H9 (cell line): ENCODE results near the gene RMND5B. TPM values are rescaled to one million over a fixed set of nuclear protein-coding genes. Genes with fewer than 3 reads are reported as not detected.

ENCODE experiments used
- DNase-seq: peaks from one replicate; pipeline ENCODE4 v3.0.0-alpha.2; 2017
- H2AFZ ChIP-seq: one replicate; pipeline ENCODE4 v1.6.1; 2013; ENCODE audit warnings: mild to moderate bottlenecking, low read length, control low read depth, moderate library complexity
- H2AK5ac ChIP-seq: 2 replicates; pipeline ENCODE4 v1.6.1; 2013; ENCODE audit warnings: low read length, control low read depth, mixed read lengths; ENCODE audit not compliant: insufficient read length
- H2BK120ac ChIP-seq: one replicate; pipeline ENCODE4 v1.6.1; 2013; ENCODE audit warnings: low read depth, mild to moderate bottlenecking, low read length, control low read depth, inconsistent platforms; ENCODE audit not compliant: poor library complexity, severe bottlenecking
- H2BK12ac ChIP-seq: 2 replicates; pipeline ENCODE4 v1.6.1; 2013; ENCODE audit warnings: low read length, control low read depth, mixed read lengths, low read depth; ENCODE audit not compliant: insufficient read length
- H2BK15ac ChIP-seq: 2 replicates; pipeline ENCODE4 v1.6.1; 2013; ENCODE audit warnings: low read depth, low read length, control low read depth
- H2BK20ac ChIP-seq: one replicate; pipeline ENCODE4 v1.6.1; 2013; ENCODE audit warnings: low read depth, mild to moderate bottlenecking, low read length, control low read depth, inconsistent platforms; ENCODE audit not compliant: poor library complexity, severe bottlenecking
- H2BK5ac ChIP-seq: 2 replicates; pipeline ENCODE4 v1.6.1; 2013; ENCODE audit warnings: low read length, control low read depth, mixed read lengths; ENCODE audit not compliant: insufficient read length
- H3K14ac ChIP-seq: 2 replicates; pipeline ENCODE4 v1.6.1; 2013; ENCODE audit warnings: low read length, control low read depth; ENCODE audit not compliant: insufficient read depth
- H3K18ac ChIP-seq: 2 replicates; pipeline ENCODE4 v1.6.1; 2013; ENCODE audit warnings: low read depth, mild to moderate bottlenecking, mixed read lengths, low read length, control low read depth; ENCODE audit not compliant: insufficient read length
- H3K23ac ChIP-seq: 2 replicates; pipeline ENCODE4 v1.6.1; 2013; ENCODE audit warnings: low read length, control low read depth, mixed read lengths, low read depth; ENCODE audit not compliant: insufficient read length
- H3K23me2 ChIP-seq: 2 replicates; pipeline ENCODE4 v1.6.1; 2013; ENCODE audit warnings: low read depth, mild to moderate bottlenecking, mixed read lengths, low read length, control low read depth; ENCODE audit not compliant: insufficient read length, poor library complexity, severe bottlenecking
- H3K27ac ChIP-seq: 2 replicates; pipeline ENCODE4 v1.5.1; 2013; ENCODE audit warnings: low read length, control low read depth, mixed read lengths, low read depth; ENCODE audit not compliant: insufficient read length
- H3K27me3 ChIP-seq: 2 replicates; pipeline ENCODE4 v1.6.1; 2013; ENCODE audit warnings: low read length, control low read depth, inconsistent platforms; ENCODE audit not compliant: insufficient read depth
- H3K4ac ChIP-seq: 2 replicates; pipeline ENCODE4 v1.6.1; 2013; ENCODE audit warnings: low read depth, mild to moderate bottlenecking, control low read depth, inconsistent platforms, low read length, moderate library complexity
- H3K4me1 ChIP-seq: 2 replicates; pipeline ENCODE4 v1.6.1; 2013; ENCODE audit warnings: low read length, control low read depth, inconsistent platforms; ENCODE audit not compliant: insufficient read depth
- H3K4me2 ChIP-seq: 2 replicates; pipeline ENCODE4 v1.6.1; 2013; ENCODE audit warnings: low read length, control low read depth, mixed read lengths; ENCODE audit not compliant: insufficient read length, insufficient read depth
- H3K56ac ChIP-seq: 2 replicates; pipeline ENCODE4 v1.6.1; 2013; ENCODE audit warnings: low read depth, mild to moderate bottlenecking, mixed read lengths, low read length, control low read depth; ENCODE audit not compliant: insufficient read length
- H3K79me1 ChIP-seq: 2 replicates; pipeline ENCODE4 v1.6.1; 2013; ENCODE audit warnings: low read depth, mild to moderate bottlenecking, moderate library complexity, low read length, control low read depth, inconsistent platforms; ENCODE audit not compliant: insufficient read depth, poor library complexity, severe bottlenecking
- H3K79me2 ChIP-seq: 2 replicates; pipeline ENCODE4 v1.6.1; 2013; ENCODE audit warnings: low read length, control low read depth, inconsistent platforms; ENCODE audit not compliant: insufficient read depth
- H3K9ac ChIP-seq: 2 replicates; pipeline ENCODE4 v1.6.1; 2013; ENCODE audit warnings: low read length, control low read depth, mixed read lengths; ENCODE audit not compliant: insufficient read length; ENCODE audit errors: extremely low read depth
- H3K9me3 ChIP-seq: one replicate; pipeline ENCODE4 v1.6.1; 2013; ENCODE audit warnings: low read depth, low read length, inconsistent platforms; ENCODE audit not compliant: control insufficient read depth
- H3T11ph ChIP-seq: one replicate; pipeline ENCODE4 v1.6.1; 2013; ENCODE audit warnings: mild to moderate bottlenecking, low read length, control low read depth, inconsistent platforms
- H4K20me1 ChIP-seq: one replicate; pipeline ENCODE4 v1.6.1; 2013; ENCODE audit not compliant: control insufficient read depth, insufficient read length, insufficient read depth
- H4K5ac ChIP-seq: 2 replicates; pipeline ENCODE4 v1.6.1; 2013; ENCODE audit warnings: low read depth, mild to moderate bottlenecking, mixed read lengths, low read length, control low read depth; ENCODE audit not compliant: insufficient read length
- H4K8ac ChIP-seq: replicated peaks from 2 replicates; pipeline ENCODE4 v1.6.1; 2013; ENCODE audit warnings: low read length, control low read depth, mixed read lengths, low read depth; ENCODE audit not compliant: insufficient read length
- H4K91ac ChIP-seq: 2 replicates; pipeline ENCODE4 v1.6.1; 2013; ENCODE audit warnings: low read depth, mild to moderate bottlenecking, moderate library complexity, mixed read lengths, low read length, control low read depth; ENCODE audit not compliant: insufficient read length
- H3K27ac Mint-ChIP-seq, 3 experiments: 2 replicates in 2 of 3; 3 replicates in 1 of 3; pipeline ENCODE4 v1.8.0; 2020 to 2021; ENCODE audit warnings: mixed read lengths in 3 of 3, mild to moderate bottlenecking in 1 of 3, moderate library complexity in 1 of 3
- H3K27me3 Mint-ChIP-seq: 2 replicates; pipeline ENCODE4 v1.8.0; 2021; ENCODE audit warnings: low read depth, mild to moderate bottlenecking, moderate library complexity, mixed read lengths
- H3K36me3 Mint-ChIP-seq, 3 experiments: 2 replicates in 2 of 3; 3 replicates in 1 of 3; pipeline ENCODE4 v1.8.0; 2020 to 2021; ENCODE audit warnings: low read depth in 3 of 3, mixed read lengths in 3 of 3; ENCODE audit not compliant: insufficient read depth in 1 of 3
- H3K4me1 Mint-ChIP-seq, 2 experiments: 2 replicates each; pipeline ENCODE4 v1.8.0; 2020; ENCODE audit warnings: mixed read lengths in 2 of 2
- H3K4me3 Mint-ChIP-seq, 2 experiments: 2 replicates in 1 of 2; 3 replicates in 1 of 2; pipeline ENCODE4 v1.8.0; 2020 to 2021; ENCODE audit warnings: mild to moderate bottlenecking in 2 of 2, mixed read lengths in 2 of 2, moderate library complexity in 1 of 2
- H3K9me3 Mint-ChIP-seq, 2 experiments: 2 replicates in 1 of 2; 3 replicates in 1 of 2; pipeline ENCODE4 v1.8.0; 2020; ENCODE audit warnings: mild to moderate bottlenecking in 2 of 2, mixed read lengths in 2 of 2, moderate library complexity in 1 of 2
- CTCF ChIP-seq: fragments of 200-600 bp; sonication (generic); conservative IDR thresholded peaks from 3 replicates; pipeline ENCODE4 v1.8.0; 2021; ENCODE audit warnings: antibody characterized with exemption, mild to moderate bottlenecking
- WGBS: extraction: QIAGEN DNeasy Blood & Tissue Kit; methylation state at CpG from one replicate; pipeline ENCODE4 v1.1.7; 2013; ENCODE audit warnings: missing lambda C conversion rate, low lambda C conversion rate, mixed read lengths; ENCODE audit not compliant: insufficient read length; ENCODE audit errors: extremely low coverage; 5-methylcytosine and 5-hydroxymethylcytosine counted together
- total RNA-seq: library from RNA; stranded (reverse); gene quantifications from 2 replicates; pipeline ENCODE4 v1.2.1, GENCODE V29; 2021

RMND5B gene
- total RNA-seq, 1 experiment from 2014 or later = 86.4 TPM

GRCh38 chr5:178198706-178199105, 67.9 kb downstream of the RMND5B start:
- no peak overlapping the region for H2BK120ac ChIP-seq
- no peak overlapping the region for H4K5ac ChIP-seq
- H3K27me3 ChIP-seq = no peaks in the 10 kb centered on the region
- no peak for DNase-seq
- no peak overlapping the region for H2BK5ac ChIP-seq
- H3K4me2 ChIP-seq = no peak overlapping the region
- H3K79me1 ChIP-seq = no peaks in the 10 kb centered on the region
- H3K14ac ChIP-seq = no peak overlapping the region
- no peaks in the 10 kb centered on the region for H3K23me2 ChIP-seq
- peaks cover 29% of the 10 kb centered on the region for H3K27me3 Mint-ChIP-seq
- no CpG with 5 or more reads among the region's 11 CpGs for WGBS
- H3K27ac ChIP-seq = no peak overlapping the region
- H4K8ac ChIP-seq = no peak overlapping the region
- no peak overlapping the region for H3K23ac ChIP-seq
- H2AK5ac ChIP-seq = no peak overlapping the region
- H3K9me3 ChIP-seq = no peaks in the 10 kb centered on the region
- H3K9ac ChIP-seq = no peak overlapping the region
- TF ChIP-seq CTCF = no peak
- H3K36me3 Mint-ChIP-seq = no peaks in the 10 kb centered on the region; a peak in 2 of 7 replicates
- no peak overlapping the region for H3K4ac ChIP-seq
- H2BK12ac ChIP-seq = no peak overlapping the region
- H3K9me3 Mint-ChIP-seq = peaks cover 0 to 5% of the 10 kb centered on the region in 2 experiments; a peak in 1 of 5 replicates
- H3K4me3 Mint-ChIP-seq = no peak overlapping the region
- H2BK15ac ChIP-seq = no peak overlapping the region
- no peak overlapping the region for H2BK20ac ChIP-seq
- H3K27ac Mint-ChIP-seq = no peak overlapping the region
- H3T11ph ChIP-seq = no peak overlapping the region
- H3K79me2 ChIP-seq = no peaks in the 10 kb centered on the region
- H4K91ac ChIP-seq = no peak overlapping the region
- H4K20me1 ChIP-seq = peaks cover 2% of the 10 kb centered on the region
- no peak overlapping the region for H3K18ac ChIP-seq
- H3K4me1 ChIP-seq = no peaks in the 10 kb centered on the region
- no peak overlapping the region for H3K56ac ChIP-seq
- no peak overlapping the region for H2AFZ ChIP-seq
- H3K4me1 Mint-ChIP-seq = peaks cover 25 to 30% of the 10 kb centered on the region in 2 experiments
